Cerebellar nuclear complex (tissue), 1 donor: ENCODE results near the gene CYB5A.

Experiments
- DNase-seq, 2 experiments: peaks; one replicate each; lab custom pipeline; 2025; lab: John Stamatoyannopoulos, UW

Gene CYB5A

DNA sequence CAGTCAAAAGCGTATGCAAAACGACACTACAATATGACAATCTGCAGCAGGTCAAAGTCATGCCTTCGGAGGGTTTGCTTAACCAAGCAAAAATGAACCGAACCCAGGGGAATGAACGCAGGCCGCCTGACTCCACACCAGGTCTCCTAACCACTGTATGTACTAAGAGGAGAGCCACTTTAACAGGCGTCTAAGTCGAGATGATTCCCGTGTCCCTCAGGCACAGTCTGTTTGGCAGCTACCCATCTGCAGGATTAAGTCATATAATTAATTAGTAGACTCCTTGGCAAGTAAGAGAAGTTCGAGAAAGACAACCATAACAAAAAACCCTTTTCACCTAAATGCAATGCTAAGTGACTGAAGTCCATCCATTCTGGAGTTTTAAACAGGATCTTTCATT is 15.2 kb downstream of the CYB5A start:
- no peak for DNase-seq

DNA sequence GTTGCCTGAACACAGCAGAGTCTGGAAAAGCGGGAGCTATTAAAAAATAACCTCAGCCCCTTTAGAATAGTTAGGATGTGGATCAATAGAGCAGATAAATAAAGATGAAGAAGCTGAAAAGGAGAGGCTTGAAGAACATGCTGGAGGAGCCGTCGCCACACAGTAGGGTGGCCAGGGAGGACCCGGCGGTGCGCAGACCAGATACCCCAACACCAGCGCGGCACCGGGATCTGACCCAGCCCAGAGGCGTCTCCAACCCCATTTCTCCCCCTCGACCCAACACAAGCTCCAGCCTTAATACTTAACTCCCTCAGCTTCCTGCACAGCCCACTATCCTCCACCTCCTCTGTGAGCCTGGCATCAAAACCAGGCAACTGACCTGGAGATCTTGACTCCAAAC is 16.0 kb downstream of the CYB5A start:
- no peak for DNase-seq

DNA sequence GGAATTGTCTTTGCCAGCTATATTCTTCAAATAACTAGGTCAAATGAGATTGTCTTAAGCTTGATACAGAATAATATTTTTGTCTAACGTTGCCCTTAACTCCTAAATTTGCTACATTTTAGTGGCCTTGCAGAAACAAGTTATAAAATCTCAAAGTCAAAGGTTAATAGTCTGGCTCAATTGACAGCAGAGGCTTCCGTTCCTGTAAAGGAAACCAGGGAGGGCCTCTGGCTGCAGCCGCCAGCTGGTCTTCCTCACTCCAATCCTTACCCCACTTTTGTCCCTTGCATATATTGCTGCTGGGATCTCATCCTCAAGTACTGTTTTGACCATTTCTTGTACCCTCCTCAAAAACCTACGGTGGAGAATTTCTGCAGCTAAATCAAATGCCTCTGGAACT is 17.1 kb downstream of the CYB5A start:
- DNase-seq = no peak

GRCh38 chr18:74273394-74273793 is 18.4 kb downstream of the CYB5A start:
- DNase-seq = no peak

GRCh38 chr18:74271635-74272034 is 20.1 kb downstream of the CYB5A start:
- DNase-seq = no peak

DNA sequence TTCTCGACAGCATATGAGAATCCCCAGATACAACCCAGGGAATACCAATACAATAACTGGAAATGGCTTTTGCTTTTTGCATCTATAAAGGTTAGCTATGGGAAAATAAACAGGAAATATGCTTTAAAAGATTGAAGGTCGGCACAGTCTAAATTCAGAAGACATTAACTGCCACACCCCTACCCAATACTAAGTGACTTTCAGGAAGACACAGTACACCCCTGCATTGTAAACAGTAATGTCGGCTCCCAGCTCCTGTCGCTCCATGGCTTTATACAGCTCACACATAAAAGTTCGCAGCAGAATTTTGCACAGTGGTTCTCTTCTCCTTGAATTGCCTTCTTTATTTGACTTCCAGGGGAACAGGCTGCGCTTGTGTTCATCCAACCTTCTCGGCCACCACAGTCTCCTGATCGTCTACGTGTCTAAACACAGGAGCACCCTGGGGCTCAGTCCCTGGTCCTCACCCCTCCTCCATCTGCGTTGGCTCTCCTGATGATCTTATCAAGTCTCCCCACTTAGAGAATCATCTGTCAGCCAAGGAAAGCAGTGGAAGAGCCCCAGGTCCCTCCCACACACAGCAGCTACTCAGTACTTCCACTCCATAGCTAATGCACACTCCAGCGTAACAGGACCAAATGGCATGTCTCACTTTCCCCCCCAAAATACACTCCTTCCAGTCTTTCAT is 22.7 kb downstream of the CYB5A start:
- DNase-seq = no peak

GRCh38 chr18:74268175-74268574 is 23.6 kb downstream of the CYB5A start:
- DNase-seq = no peak

DNA sequence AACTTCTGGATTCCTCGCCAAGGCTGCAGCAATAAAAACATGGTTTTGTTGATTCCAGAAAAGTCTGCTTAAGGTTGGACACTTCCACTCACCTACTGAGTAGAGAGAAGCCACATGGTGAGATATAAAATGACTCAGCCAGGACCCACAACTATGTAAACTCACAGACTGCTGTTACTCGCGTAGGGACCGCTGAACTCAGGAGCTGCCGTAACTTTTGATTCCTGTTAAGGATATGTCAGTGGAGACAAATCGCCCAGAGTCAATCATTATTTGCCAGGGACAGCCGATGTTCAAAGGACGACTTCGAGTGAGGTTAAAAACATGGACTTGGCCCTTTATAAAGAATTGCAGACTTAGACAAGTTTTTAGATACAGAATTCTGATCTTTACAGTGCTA is 25.6 kb downstream of the CYB5A start:
- no peak for DNase-seq

DNA sequence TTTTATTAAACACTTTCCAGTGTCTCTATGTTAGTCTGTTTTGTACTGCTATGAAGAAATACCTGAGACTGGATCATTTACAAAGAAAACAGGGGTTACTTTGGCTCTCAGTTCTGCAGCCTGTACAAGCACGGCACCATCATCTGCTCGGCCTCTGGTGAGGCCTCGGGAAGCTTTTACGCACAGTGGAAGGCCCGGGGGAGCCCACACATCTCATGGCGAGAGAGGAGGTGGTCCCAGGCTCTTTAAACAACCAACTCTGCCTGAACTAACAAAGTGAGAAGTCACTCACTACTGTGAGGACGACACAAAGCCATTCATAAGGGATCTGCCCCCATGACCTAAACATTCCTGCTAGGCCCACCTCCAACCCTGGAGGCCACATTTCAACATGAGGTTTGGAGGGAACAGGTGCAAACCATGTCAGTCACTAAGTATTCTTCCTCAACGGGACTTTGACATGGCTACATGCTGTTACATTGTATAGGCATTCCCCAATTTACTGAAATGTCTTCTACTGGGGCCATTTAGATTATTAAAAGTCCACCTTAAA is 26.1 kb downstream of the CYB5A start:
- DNase-seq = no peak

GRCh38 chr18:74264303-74265020 is 27.3 kb downstream of the CYB5A start:
- no peak for DNase-seq

DNA sequence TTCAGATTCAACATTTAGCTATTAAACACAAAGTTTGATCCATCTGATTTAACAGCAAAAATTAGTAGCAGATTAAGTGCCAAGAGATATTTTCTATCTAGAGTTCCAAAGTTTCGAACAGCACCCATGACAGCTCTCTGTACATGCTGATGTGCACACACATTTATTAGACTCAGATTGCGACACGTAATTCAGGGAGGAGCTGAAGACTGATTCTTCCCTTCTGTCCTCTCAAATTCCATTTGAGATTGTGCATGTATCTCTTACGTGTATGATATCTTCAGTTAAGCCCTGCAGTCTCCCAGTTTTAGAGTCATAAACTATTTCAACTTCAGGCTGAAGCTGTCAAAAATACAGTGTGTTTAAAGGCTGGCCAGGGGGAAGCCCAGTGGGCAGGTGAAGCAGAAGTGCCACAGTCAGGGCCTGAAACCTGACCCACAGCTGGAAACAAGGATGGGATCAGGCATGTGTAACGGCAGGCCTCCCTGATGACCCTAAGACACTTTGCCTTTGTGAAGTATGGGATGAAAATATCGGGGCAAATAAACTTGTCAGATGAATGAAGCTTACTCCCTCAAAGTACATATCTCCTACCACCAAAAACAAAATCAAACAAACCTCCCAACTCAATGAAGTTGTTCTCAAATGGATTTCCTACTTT is 30.6 kb downstream of the CYB5A start:
- DNase-seq = no peak

- DNase-seq = no peak
Observed at GRCh38 chr18:74259347-74259746, 32.4 kb downstream of the CYB5A start.

GRCh38 chr18:74257083-74257482 is 34.7 kb downstream of the CYB5A start:
- no peak for DNase-seq

- no peak for DNase-seq
Observed at GRCh38 chr18:74256190-74256589, 35.6 kb downstream of the CYB5A start.

DNA sequence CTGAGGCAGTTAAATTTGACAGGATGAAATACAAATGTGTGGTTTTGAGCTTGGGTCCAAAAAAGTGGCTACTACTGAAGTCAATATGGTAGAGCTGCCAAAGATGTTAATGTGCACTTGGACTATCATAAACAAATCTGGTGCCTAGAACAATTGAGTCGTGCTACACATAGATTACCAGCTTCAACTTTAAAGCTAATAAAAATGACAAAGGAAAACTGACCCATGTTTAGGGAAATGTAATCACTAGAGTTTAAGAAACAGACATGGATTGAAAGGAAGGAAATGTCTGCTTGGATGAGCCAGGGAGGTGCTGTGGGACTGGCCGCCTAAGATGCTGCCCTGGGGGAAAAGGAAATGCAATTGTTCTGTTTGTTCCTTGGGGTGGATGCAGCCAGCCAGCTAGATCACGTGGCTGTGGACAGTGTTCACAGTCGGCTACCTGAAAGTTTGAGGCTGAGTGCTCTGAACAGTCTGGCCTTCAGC is 36.6 kb downstream of the CYB5A start:
- no peak for DNase-seq

DNA sequence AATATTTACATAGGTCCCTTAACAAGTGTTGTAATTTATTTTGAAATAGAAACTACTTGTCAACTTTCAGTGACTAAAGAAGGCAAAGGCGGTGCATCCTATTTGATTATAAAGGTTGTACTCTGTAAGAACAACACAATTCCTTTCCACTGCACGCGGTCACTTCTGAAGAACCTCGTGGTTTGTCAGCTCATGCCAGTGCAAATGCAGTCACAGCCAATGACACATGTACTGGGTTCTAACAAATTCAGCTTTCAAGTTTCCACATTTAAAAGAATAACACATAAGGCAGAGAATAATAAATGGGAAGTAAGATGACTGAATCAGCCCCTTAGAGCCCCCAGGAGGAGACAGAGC is 39.7 kb downstream of the CYB5A start:
- DNase-seq = no peak

DNA sequence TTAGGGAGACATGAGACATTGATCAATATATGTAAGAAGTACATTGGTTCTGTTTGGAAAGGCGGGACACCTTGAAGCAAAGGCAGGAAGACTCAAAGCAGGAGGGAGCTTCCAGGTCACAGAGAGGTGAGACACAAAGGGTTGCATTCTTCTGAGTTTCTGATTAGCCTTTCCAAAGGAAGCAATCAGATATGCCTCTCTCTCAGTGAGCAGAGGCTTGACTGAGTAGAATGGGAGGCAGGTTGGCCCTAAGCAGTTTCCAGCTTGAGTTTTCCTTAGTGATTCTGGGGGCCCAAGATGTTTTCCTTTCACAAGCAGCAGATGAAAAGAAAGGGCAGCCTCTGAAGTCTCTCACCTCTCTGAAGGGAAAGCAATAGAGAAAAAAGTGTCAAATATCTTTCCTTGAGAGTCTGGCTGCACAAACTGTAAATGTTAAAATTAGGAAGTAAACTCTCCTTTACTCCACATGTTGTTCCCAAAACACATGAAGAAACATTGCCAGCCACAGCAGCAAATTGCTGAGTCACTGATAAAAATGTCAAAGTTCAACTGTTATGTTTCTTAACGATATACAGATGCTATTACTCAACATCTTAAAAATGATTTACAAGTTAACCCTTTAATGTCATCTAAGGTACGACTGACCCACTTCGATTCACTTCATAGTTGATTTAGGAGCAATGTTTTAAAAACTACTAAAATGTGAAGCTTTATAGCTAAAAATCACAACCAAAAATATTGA is 40.3 kb downstream of the CYB5A start:
- DNase-seq = no peak

DNA sequence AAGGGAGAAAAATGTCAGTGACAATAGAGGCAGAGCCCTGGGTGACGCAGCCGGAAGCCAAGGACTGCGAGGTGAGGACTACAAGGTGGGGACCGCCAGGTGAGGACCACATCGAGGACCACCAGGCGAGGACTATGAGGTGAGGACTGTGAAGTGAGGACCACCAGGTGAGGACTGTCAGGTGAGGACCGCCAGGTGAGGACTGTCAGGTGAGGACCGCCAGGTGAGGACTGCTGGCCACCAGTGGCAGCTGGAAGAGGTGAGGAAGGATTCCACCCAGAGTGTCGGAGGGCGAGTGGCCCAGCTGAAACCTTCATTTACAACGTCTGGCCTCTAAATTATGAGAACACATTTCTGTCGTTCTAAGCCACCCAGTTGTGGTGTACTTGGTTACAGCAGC is 41.6 kb downstream of the CYB5A start:
- DNase-seq = no peak

DNA sequence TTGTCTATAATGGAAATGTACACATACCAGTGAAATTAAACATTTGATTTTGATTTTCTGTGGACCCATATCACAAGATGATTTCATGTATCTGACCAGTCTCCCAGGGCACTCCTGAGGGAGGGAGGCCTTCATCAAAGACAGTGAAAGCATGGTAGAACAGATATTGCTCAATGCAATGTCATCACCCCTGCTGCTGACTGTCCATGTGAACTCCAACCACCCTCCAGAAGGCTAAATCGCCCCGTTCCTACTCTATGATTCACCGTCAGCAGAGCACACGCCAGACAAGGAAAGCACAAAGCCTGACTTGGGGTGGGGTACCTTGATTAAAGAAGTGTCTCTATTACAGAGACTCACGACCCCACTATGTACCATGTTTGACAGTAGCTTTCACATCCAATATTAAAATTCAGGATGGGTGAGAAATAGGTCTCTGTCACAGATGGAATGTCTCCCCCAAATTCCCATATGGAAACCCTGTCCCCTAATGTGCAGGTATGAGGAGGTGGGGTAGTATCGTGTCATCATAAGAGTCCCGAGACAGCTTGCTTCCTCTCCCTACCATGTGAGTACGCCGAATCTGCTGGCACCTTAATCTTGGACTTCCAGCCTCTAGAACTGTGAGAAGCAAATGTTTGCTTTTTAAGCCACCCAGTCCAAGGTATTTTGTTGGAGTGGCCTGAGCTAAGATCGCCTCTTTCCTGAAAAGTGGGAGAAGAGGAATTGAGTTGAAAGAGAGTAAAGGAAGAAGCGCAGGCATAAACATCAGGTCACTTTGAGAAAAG is 42.4 kb downstream of the CYB5A start:
- no peak for DNase-seq

DNA sequence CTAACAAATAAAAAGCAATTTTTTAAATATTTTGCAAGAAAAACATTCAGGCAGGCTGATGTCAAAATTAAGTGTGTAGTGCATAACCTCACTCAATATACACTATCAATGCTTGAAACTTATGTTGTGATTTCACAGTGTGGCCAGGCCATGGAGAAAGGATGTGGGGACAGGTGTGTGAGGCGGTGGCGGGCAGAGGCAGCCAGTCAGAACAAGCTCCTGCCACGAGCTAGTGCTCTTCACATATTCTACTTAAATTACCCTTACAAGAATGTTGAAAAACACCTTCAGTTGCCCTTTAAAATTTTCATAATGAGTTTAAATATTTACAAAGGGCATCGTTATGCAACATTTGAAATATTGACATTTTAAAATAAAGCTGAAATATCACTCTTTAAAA is 43.2 kb downstream of the CYB5A start:
- no peak for DNase-seq

- no peak for DNase-seq
Observed at GRCh38 chr18:74248189-74248588, 43.6 kb downstream of the CYB5A start.
